ENCODE results near the gene CERS6.

The CERS6 gene

GRCh38 chr2:168530982-168531622, 75.0 kb downstream of the CERS6 start:
- DNase-seq (ENCODE audit: low read depth), result no peak

- no peak for DNase-seq (ENCODE audit: low read depth)
These were observed 78.9 kb downstream of the CERS6 start for GRCh38 chr2:168534926-168535325.

- no peak for DNase-seq (ENCODE audit: low read depth)
These were observed 80.9 kb downstream of the CERS6 start for GRCh38 chr2:168536925-168537466.

- no peak for DNase-seq (ENCODE audit: low read depth)
These were observed 82.1 kb downstream of the CERS6 start for GRCh38 chr2:168538133-168538532.

GRCh38 chr2:168538534-168538933, 82.5 kb downstream of the CERS6 start:
- no peak for DNase-seq (ENCODE audit: low read depth)

GRCh38 chr2:168539945-168540344, 83.9 kb downstream of the CERS6 start:
- no peak for DNase-seq (ENCODE audit: low read depth)

- no peak for DNase-seq (ENCODE audit: low read depth)
These were observed 85.8 kb downstream of the CERS6 start for GRCh38 chr2:168541858-168542257.

GRCh38 chr2:168543037-168543436, 87.0 kb downstream of the CERS6 start:
- DNase-seq (ENCODE audit: low read depth), result no peak

- DNase-seq (ENCODE audit: low read depth), result no peak
These were observed 87.9 kb downstream of the CERS6 start for GRCh38 chr2:168543935-168544334.

- no peak for DNase-seq (ENCODE audit: low read depth)
These were observed 89.5 kb downstream of the CERS6 start for GRCh38 chr2:168545439-168546082.

- DNase-seq (ENCODE audit: low read depth), result no peak
These were observed 94.6 kb downstream of the CERS6 start for GRCh38 chr2:168550670-168551069.

- no peak for DNase-seq (ENCODE audit: low read depth)
These were observed 96.4 kb downstream of the CERS6 start for GRCh38 chr2:168552450-168552856.

- no peak for DNase-seq (ENCODE audit: low read depth)
These were observed 99.2 kb downstream of the CERS6 start for GRCh38 chr2:168555283-168555682.

- DNase-seq (ENCODE audit: low read depth), result peak; percentile 20
These were observed 103.1 kb downstream of the CERS6 start for GRCh38 chr2:168559187-168559586.

GRCh38 chr2:168560817-168561499, 104.9 kb downstream of the CERS6 start:
- no peak for DNase-seq (ENCODE audit: low read depth)

- DNase-seq (ENCODE audit: low read depth), result no peak
These were observed 105.9 kb downstream of the CERS6 start for GRCh38 chr2:168561991-168562390.

- DNase-seq (ENCODE audit: low read depth), result no peak
These were observed 106.9 kb downstream of the CERS6 start for GRCh38 chr2:168562971-168563370.

GRCh38 chr2:168564641-168565040, 108.6 kb downstream of the CERS6 start:
- DNase-seq (ENCODE audit: low read depth), result no peak

- DNase-seq (ENCODE audit: low read depth), result no peak
These were observed 109.0 kb downstream of the CERS6 start for GRCh38 chr2:168565112-168565511.

- no peak for DNase-seq (ENCODE audit: low read depth)
These were observed 109.4 kb downstream of the CERS6 start for GRCh38 chr2:168565512-168565911.

- no peak for DNase-seq (ENCODE audit: low read depth)
These were observed 111.0 kb downstream of the CERS6 start for GRCh38 chr2:168566974-168567665.

GRCh38 chr2:168567836-168568235, 111.8 kb downstream of the CERS6 start:
- no peak for DNase-seq (ENCODE audit: low read depth)
